ENCODE measurements around the gene RCN1. TPM values are rescaled to one million over a fixed set of nuclear protein-coding genes. Genes with fewer than 3 reads are reported as not detected.

Gene RCN1
- total RNA-seq, 1 experiment from 2014 or later, result 186 TPM

- BruUV-seq (replicated peaks), result no TSS peak
- peaks cover 4% of the 10 kb centered on the region for H3K4me1 Mint-ChIP-seq (ENCODE audit: low read depth, unreplicated experiment)
- H3K4me3 Mint-ChIP-seq (ENCODE audit: low read depth, unreplicated experiment), result no peak overlapping the region
- TF ChIP-seq CTCF (IDR thresholded peaks at IDR 0.05; ENCODE audit: unreplicated experiment), result no peak
- no peaks in the 10 kb centered on the region for H3K9me3 Mint-ChIP-seq (ENCODE audit: low read depth, unreplicated experiment)
- CTCF ChIA-PET, result no interaction called here
- no peak overlapping the region for H3K27ac Mint-ChIP-seq (ENCODE audit: unreplicated experiment)
- no peaks in the 10 kb centered on the region for H3K27me3 Mint-ChIP-seq (ENCODE audit: unreplicated experiment)
- intact Hi-C loops (cut with micrococcal nuclease; ENCODE audit: unreplicated experiment), result no loop called here
- peaks cover 20% of the 10 kb centered on the region for H3K36me3 Mint-ChIP-seq (ENCODE audit: insufficient read depth, unreplicated experiment)
- no peak for DNase-seq
Observed at GRCh38 chr11:32103941-32104340, 13.1 kb downstream of the RCN1 start.

- TF ChIP-seq CTCF (IDR thresholded peaks at IDR 0.05; ENCODE audit: unreplicated experiment), result no peak
- no peak for DNase-seq
- H3K4me1 Mint-ChIP-seq (ENCODE audit: low read depth, unreplicated experiment), result peaks cover 12% of the 10 kb centered on the region
- no peak overlapping the region for H3K27ac Mint-ChIP-seq (ENCODE audit: unreplicated experiment)
- no peaks in the 10 kb centered on the region for H3K9me3 Mint-ChIP-seq (ENCODE audit: low read depth, unreplicated experiment)
- no peaks in the 10 kb centered on the region for H3K27me3 Mint-ChIP-seq (ENCODE audit: unreplicated experiment)
- H3K36me3 Mint-ChIP-seq (ENCODE audit: insufficient read depth, unreplicated experiment), result peaks cover 12% of the 10 kb centered on the region
- intact Hi-C loops (cut with micrococcal nuclease; ENCODE audit: unreplicated experiment), result no loop called here
- BruUV-seq (replicated peaks), result no TSS peak
- no peak overlapping the region for H3K4me3 Mint-ChIP-seq (ENCODE audit: low read depth, unreplicated experiment)
- CTCF ChIA-PET, result no interaction called here
Observed at GRCh38 chr11:32105871-32106560, 15.1 kb downstream of the RCN1 start.

- CTCF ChIA-PET, result no interaction called here
- no TSS peak for BruUV-seq (replicated peaks)
- intact Hi-C loops (cut with micrococcal nuclease; ENCODE audit: unreplicated experiment), result no loop called here
Observed at GRCh38 chr11:32107647-32108046, 16.8 kb downstream of the RCN1 start.

GRCh38 chr11:32108576-32108975 lies 17.7 kb downstream of the RCN1 start:
- Mint-ChIP-seq H3K36me3 (ENCODE audit: insufficient read depth, unreplicated experiment) (peaks cover 5% of the 10 kb centered on the region), H3K27ac (ENCODE audit: unreplicated experiment) (no peak overlapping the region), H3K27me3 (ENCODE audit: unreplicated experiment) (peaks cover 8% of the 10 kb centered on the region), H3K4me3 (ENCODE audit: low read depth, unreplicated experiment) (no peak overlapping the region), H3K9me3 (ENCODE audit: low read depth, unreplicated experiment) (no peaks in the 10 kb centered on the region), H3K4me1 (ENCODE audit: low read depth, unreplicated experiment) (peaks cover 12% of the 10 kb centered on the region)
- CTCF ChIA-PET, result no interaction called here
- intact Hi-C loops (cut with micrococcal nuclease; ENCODE audit: unreplicated experiment), result no loop called here
- no peak for DNase-seq
- no TSS peak for BruUV-seq (replicated peaks)
- TF ChIP-seq CTCF (IDR thresholded peaks at IDR 0.05; ENCODE audit: unreplicated experiment), result no peak

More at GRCh38 chr11:32107647-32108046, 16.8 kb downstream of the RCN1 start:
- no peak for DNase-seq
- Mint-ChIP-seq H3K4me1 (ENCODE audit: low read depth, unreplicated experiment) (peaks cover 12% of the 10 kb centered on the region), H3K27ac (ENCODE audit: unreplicated experiment) (no peak overlapping the region), H3K36me3 (ENCODE audit: insufficient read depth, unreplicated experiment) (peaks cover 5% of the 10 kb centered on the region), H3K4me3 (ENCODE audit: low read depth, unreplicated experiment) (no peak overlapping the region), H3K27me3 (ENCODE audit: unreplicated experiment) (no peaks in the 10 kb centered on the region), H3K9me3 (ENCODE audit: low read depth, unreplicated experiment) (no peaks in the 10 kb centered on the region)
- no peak for TF ChIP-seq CTCF (IDR thresholded peaks at IDR 0.05; ENCODE audit: unreplicated experiment)

Data from Calu3 (cell line).